Upper lobe of left lung (tissue), 6 donors: ENCODE results near the gene IL10RB. TPM values are rescaled to one million over a fixed set of nuclear protein-coding genes. Genes with fewer than 3 reads are reported as not detected.
A peak's percentile ranks its signal among the peaks of the same experiment; 100 is the strongest.

Experiments used
- ATAC-seq, 2 donors: fragments of 200-7000 bp; cut with Tn5 transposase; one replicate each; pipeline ENCODE4 v1.9.1; 2022; ENCODE audit warnings: mild to moderate bottlenecking in 2 of 2, moderate library complexity in 2 of 2; ENCODE audit not compliant: low FRiP score in 2 of 2
- DNase-seq, 2 donors: peaks; one replicate each; pipeline ENCODE4 v3.0.0-alpha.2; 2019 to 2020
- H3K27ac ChIP-seq, 4 donors: fragments of 200-600 bp; sonication (generic); one replicate each; pipeline ENCODE4 v1.5.1; 2016 to 2019
- H3K27me3 ChIP-seq, 4 donors: fragments of 200-600 bp; sonication (generic); one replicate each; pipeline ENCODE4 v1.5.1; 2017 to 2019
- H3K36me3 ChIP-seq, 4 donors: fragments of 200-600 bp; sonication (generic); one replicate each; pipeline ENCODE4 v1.5.1; 2016 to 2019
- H3K4me1 ChIP-seq, 4 donors: fragments of 200-600 bp; sonication (generic); one replicate each; pipeline ENCODE4 v1.5.1; 2018 to 2019
- H3K4me3 ChIP-seq, 4 donors: fragments of 200-600 bp; sonication (generic); one replicate each; pipeline ENCODE4 v1.5.1; 2017 to 2019; ENCODE audit warnings: mild to moderate bottlenecking in 2 of 4, moderate library complexity in 1 of 4
- H3K9me3 ChIP-seq, 4 donors: fragments of 200-600 bp; sonication (generic); one replicate each; pipeline ENCODE4 v1.5.1; 2018 to 2019
- EP300 ChIP-seq, 4 donors: sonication (generic); formaldehyde crosslinking; IDR thresholded peaks; one replicate each; pipeline ENCODE4 v1.5.1; 2017; ENCODE audit warnings: antibody characterized with exemption in 4 of 4, control low read depth in 2 of 4
- POLR2A ChIP-seq, 4 donors: fragments of 450-650 bp; IDR thresholded peaks; one replicate each; pipeline ENCODE4 v1.5.1; 2016 to 2017; ENCODE audit warnings: antibody characterized with exemption in 4 of 4, mild to moderate bottlenecking in 2 of 4
- POLR2AphosphoS5 ChIP-seq, 2 donors: sonication (generic); formaldehyde crosslinking; IDR thresholded peaks; one replicate each; pipeline ENCODE4 v1.5.1; 2017; ENCODE audit warnings: antibody characterized with exemption in 2 of 2
- WGBS, 2 donors: methylation state at CpG; one replicate each; pipeline ENCODE4 v1.1.5; 2017 to 2018; 5-methylcytosine and 5-hydroxymethylcytosine counted together
- total RNA-seq, 6 donors: library from RNA; depleted of rRNA in 4 of 6; stranded (reverse); fragments of >200 nt in 4 of 6; gene quantifications; one replicate each; pipeline versions ENCODE4 v1.1.0 to v1.2.1, GENCODE V29; 2016 to 2021
- TF ChIP-seq, protein P1 (sequence below), 6 experiments: fragments of 450-650 bp in 4 of 6; fragments of 200-600 bp in 2 of 6; sonication (generic) in 2 of 6; IDR thresholded peaks; one replicate each; pipeline ENCODE4 v1.5.1; 2016 to 2019; ENCODE audit warnings: antibody characterized with exemption in 6 of 6
- donor health status: DM: no; HTN: no; CAD: no; lungs with moderate emphysema.
- donor health status: DM: no; HTN: yes; CAD: no; lungs with severe emphysema.

The IL10RB gene
- total RNA-seq, 6 donors from 2014 or later, result 11.5 to 49.2 (median 41.0) TPM

DNA sequence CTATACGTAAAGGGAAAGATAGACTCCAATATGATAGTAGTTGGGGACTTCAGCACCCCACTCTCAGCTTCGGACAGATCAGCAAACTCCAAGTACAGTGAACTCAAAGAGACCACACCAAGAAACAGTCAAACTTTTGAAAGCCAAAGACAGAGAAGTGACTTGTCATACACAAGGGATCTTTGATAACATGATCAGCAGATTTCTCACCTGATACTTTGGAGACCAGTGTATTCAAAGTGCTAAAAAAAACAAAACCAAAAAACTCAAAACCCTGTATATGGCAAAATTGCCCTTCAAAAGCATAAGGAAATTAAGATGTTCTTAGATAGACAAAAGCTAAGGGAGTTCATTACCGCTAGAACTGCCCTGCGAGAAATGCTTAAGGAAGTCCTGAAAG, 68.0 kb downstream of the IL10RB start:
- peaks cover 0 to 4% (median 0%) of the 10 kb centered on the region in 4 donors for H3K9me3 ChIP-seq
- 68 to 86% methylated on average over 4 of the region's 4 CpGs for WGBS, 2 donors
- H3K27me3 ChIP-seq, result no peaks in the 10 kb centered on the region
- DNase-seq, result no peak
- H3K27ac ChIP-seq, result no peak overlapping the region
- ATAC-seq, result no peak
- H3K36me3 ChIP-seq, result peaks cover 0 to 28% (median 0%) of the 10 kb centered on the region in 4 donors
- no peak overlapping the region for H3K4me3 ChIP-seq
- TF ChIP-seq EP300 (IDR thresholded peaks at IDR 0.05), result no peak
- no peak for TF ChIP-seq POLR2A (IDR thresholded peaks at IDR 0.05)
- TF ChIP-seq POLR2AphosphoS5 (IDR thresholded peaks at IDR 0.05), result no peak
- TF ChIP-seq, protein P1, sequence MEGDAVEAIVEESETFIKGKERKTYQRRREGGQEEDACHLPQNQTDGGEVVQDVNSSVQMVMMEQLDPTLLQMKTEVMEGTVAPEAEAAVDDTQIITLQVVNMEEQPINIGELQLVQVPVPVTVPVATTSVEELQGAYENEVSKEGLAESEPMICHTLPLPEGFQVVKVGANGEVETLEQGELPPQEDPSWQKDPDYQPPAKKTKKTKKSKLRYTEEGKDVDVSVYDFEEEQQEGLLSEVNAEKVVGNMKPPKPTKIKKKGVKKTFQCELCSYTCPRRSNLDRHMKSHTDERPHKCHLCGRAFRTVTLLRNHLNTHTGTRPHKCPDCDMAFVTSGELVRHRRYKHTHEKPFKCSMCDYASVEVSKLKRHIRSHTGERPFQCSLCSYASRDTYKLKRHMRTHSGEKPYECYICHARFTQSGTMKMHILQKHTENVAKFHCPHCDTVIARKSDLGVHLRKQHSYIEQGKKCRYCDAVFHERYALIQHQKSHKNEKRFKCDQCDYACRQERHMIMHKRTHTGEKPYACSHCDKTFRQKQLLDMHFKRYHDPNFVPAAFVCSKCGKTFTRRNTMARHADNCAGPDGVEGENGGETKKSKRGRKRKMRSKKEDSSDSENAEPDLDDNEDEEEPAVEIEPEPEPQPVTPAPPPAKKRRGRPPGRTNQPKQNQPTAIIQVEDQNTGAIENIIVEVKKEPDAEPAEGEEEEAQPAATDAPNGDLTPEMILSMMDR (IDR thresholded peaks at IDR 0.05), result no peak
- H3K4me1 ChIP-seq, result peaks cover 0 to 5% (median 4%) of the 10 kb centered on the region in 4 donors

DNA sequence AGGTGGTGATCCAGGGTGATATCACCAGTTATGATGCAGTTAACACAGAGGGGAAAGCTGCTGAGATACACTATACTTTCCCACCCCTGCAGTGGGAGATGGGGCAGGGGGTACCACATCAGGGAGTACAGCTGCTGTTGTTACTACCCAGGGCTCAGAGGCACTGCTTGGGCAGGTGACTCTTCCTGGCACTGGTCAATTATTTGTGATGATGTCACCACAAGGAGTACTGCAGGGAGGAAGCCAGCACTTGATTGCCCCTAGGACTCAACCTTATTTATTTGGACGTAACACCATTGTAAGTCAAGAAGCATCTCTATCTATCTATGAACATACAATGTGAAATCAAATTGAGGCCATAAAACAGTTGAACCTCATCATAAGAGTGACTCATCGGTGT, 68.7 kb downstream of the IL10RB start:
- WGBS, 2 donors, result 89 to 100% methylated on average over 2 of the region's 2 CpGs
- Histone ChIP-seq H3K27ac (no peak overlapping the region), H3K4me1 (peaks cover 0 to 9% (median 3%) of the 10 kb centered on the region in 4 donors), H3K4me3 (no peak overlapping the region), H3K27me3 (no peaks in the 10 kb centered on the region), H3K36me3 (peaks cover 0 to 28% (median 0%) of the 10 kb centered on the region in 4 donors), H3K9me3 (peaks cover 0 to 4% (median 0%) of the 10 kb centered on the region in 4 donors)
- DNase-seq (no peak), ATAC-seq (no peak)
- no peak for TF ChIP-seq EP300 (IDR thresholded peaks at IDR 0.05)
- TF ChIP-seq, protein P1 (IDR thresholded peaks at IDR 0.05), result no peak
- no peak for TF ChIP-seq POLR2A (IDR thresholded peaks at IDR 0.05)
- no peak for TF ChIP-seq POLR2AphosphoS5 (IDR thresholded peaks at IDR 0.05)

GRCh38 chr21:33339135-33339534, 73.0 kb downstream of the IL10RB start:
- Histone ChIP-seq H3K9me3 (no peaks in the 10 kb centered on the region), H3K27me3 (no peaks in the 10 kb centered on the region), H3K4me1 (peaks cover 0 to 13% (median 10%) of the 10 kb centered on the region in 4 donors), H3K36me3 (peaks cover 0 to 55% (median 26%) of the 10 kb centered on the region in 4 donors), H3K4me3 (no peak overlapping the region), H3K27ac (peak overlapping the region in 1 of 4 donors; percentile 6)
- 97 to 98% methylated on average over 1 of the region's 1 CpG for WGBS, 2 donors
- no peak for ATAC-seq
- TF ChIP-seq, protein P1 (IDR thresholded peaks at IDR 0.05), result no peak
- TF ChIP-seq POLR2A (IDR thresholded peaks at IDR 0.05), result no peak
- TF ChIP-seq EP300 (IDR thresholded peaks at IDR 0.05), result no peak
- TF ChIP-seq POLR2AphosphoS5 (IDR thresholded peaks at IDR 0.05), result no peak
- no peak for DNase-seq

GRCh38 chr21:33339918-33340317, 73.8 kb downstream of the IL10RB start:
- 41 to 50% methylated on average over 2 of the region's 2 CpGs for whole genome bisulfite sequencing, 2 donors
- Histone ChIP-seq H3K27ac (peak overlapping the region in 1 of 4 donors; percentile 6), H3K9me3 (no peaks in the 10 kb centered on the region), H3K36me3 (peaks cover 0 to 60% (median 29%) of the 10 kb centered on the region in 4 donors), H3K4me1 (peaks cover 0 to 13% (median 10%) of the 10 kb centered on the region in 4 donors), H3K27me3 (no peaks in the 10 kb centered on the region), H3K4me3 (no peak overlapping the region)
- no peak for DNase-seq
- TF ChIP-seq POLR2A (IDR thresholded peaks at IDR 0.05), result no peak
- no peak for TF ChIP-seq EP300 (IDR thresholded peaks at IDR 0.05)
- TF ChIP-seq, protein P1 (IDR thresholded peaks at IDR 0.05), result no peak
- TF ChIP-seq POLR2AphosphoS5 (IDR thresholded peaks at IDR 0.05), result no peak
- no peak for ATAC-seq

DNA sequence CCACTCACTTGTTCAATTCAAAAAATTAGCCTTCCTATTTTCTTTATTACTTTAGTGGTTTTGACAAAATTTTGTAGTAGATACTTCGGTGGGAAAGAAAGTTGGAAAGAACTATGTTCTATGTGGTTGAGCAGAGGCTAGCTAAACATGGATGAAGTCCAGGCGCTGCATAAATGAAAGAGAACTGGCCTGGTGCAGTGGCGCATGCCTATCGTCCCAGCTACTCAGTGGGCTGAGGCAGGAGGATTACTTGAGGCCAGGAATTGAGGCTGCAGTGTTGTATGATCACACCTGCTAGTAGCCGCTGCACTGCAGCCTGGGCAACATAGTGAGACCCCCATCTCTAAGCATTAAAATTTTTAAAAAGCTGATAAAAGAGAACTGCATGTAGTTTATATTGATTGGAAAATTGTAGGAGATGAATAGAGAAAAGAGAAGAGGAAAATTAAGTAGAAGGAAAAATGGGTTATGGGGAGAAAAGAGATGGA, 79.6 kb downstream of the IL10RB start:
- H3K27ac ChIP-seq, result no peak overlapping the region
- no peak for TF ChIP-seq EP300 (IDR thresholded peaks at IDR 0.05)
- TF ChIP-seq POLR2AphosphoS5 (IDR thresholded peaks at IDR 0.05), result no peak
- TF ChIP-seq, protein P1 (IDR thresholded peaks at IDR 0.05), result no peak
- no peak for TF ChIP-seq POLR2A (IDR thresholded peaks at IDR 0.05)
- H3K36me3 ChIP-seq, result peaks cover 11 to 77% (median 44%) of the 10 kb centered on the region in 4 donors
- H3K4me3 ChIP-seq, result no peak overlapping the region
- H3K4me1 ChIP-seq, result peaks cover 0 to 7% (median 2%) of the 10 kb centered on the region in 4 donors
- ATAC-seq, result no peak
- WGBS, 2 donors, result 95 to 97% methylated on average over 5 of the region's 5 CpGs
- H3K27me3 ChIP-seq, result no peaks in the 10 kb centered on the region
- no peak for DNase-seq
- H3K9me3 ChIP-seq, result no peaks in the 10 kb centered on the region
